NCI-H82 treated with DMSO at 0.1 percent for 48 hours (cell line): ENCODE results near the gene ROGDI.
"Not testable (repeated sequence)": the region's sequence is repeated elsewhere in the genome, so short reads cannot be mapped to it uniquely, and the experiment has no call there.

Experiments
- DNase-seq: peaks from one replicate; lab custom pipeline; 2025; ENCODE audit not compliant: unreplicated experiment; lab: John Stamatoyannopoulos, UW

ROGDI gene

GRCh38 chr16:4792951-4793513 is 9.4 kb downstream of the ROGDI start:
- peak; percentile 17 for DNase-seq

GRCh38 chr16:4790871-4791270 is 11.6 kb downstream of the ROGDI start:
- no peak for DNase-seq

- DNase-seq: peak; percentile 29
Observed at GRCh38 chr16:4790261-4790660, 12.2 kb downstream of the ROGDI start.

GRCh38 chr16:4788910-4789309 is 13.5 kb downstream of the ROGDI start:
- DNase-seq: no peak

- DNase-seq: peak; percentile 67
Observed at GRCh38 chr16:4788489-4788889, 13.9 kb downstream of the ROGDI start.

GRCh38 chr16:4787627-4788482 is 14.6 kb downstream of the ROGDI start, which contains the start of gene SEPTIN12:
Gene SEPTIN12, minus strand, starts transcription at chr16:4788345. Its CDS starts 700 bp downstream, at chr16:4787645.
- peak; percentile 99 for DNase-seq

- no peak for DNase-seq
Observed at GRCh38 chr16:4787068-4787467, 15.4 kb downstream of the ROGDI start.

- DNase-seq: no peak
Observed at GRCh38 chr16:4785758-4786433, 16.5 kb downstream of the ROGDI start.

GRCh38 chr16:4784444-4784987 is 17.9 kb downstream of the ROGDI start:
- not testable (repeated sequence) for DNase-seq

GRCh38 chr16:4783951-4784336 is 18.5 kb downstream of the ROGDI start:
- DNase-seq: no peak

- DNase-seq: no peak
Observed at GRCh38 chr16:4783251-4783950, 19.0 kb downstream of the ROGDI start.

- no peak for DNase-seq
Observed at GRCh38 chr16:4780235-4780634, 22.2 kb downstream of the ROGDI start.

GRCh38 chr16:4778050-4778392 is 24.4 kb downstream of the ROGDI start:
- DNase-seq: no peak

- no peak for DNase-seq
Observed at GRCh38 chr16:4777339-4778049, 24.9 kb downstream of the ROGDI start.

- DNase-seq: no peak
Observed at GRCh38 chr16:4776141-4776705, 26.2 kb downstream of the ROGDI start.

GRCh38 chr16:4775005-4775404 is 27.4 kb downstream of the ROGDI start:
- no peak for DNase-seq

GRCh38 chr16:4772351-4772750 is 30.1 kb downstream of the ROGDI start:
- DNase-seq: no peak

- DNase-seq: no peak
Observed at GRCh38 chr16:4771646-4772045, 30.8 kb downstream of the ROGDI start.

- DNase-seq: peak; percentile 95
Observed at GRCh38 chr16:4769306-4769638, 33.2 kb downstream of the ROGDI start.

GRCh38 chr16:4768549-4769305 is 33.7 kb downstream of the ROGDI start:
- DNase-seq: peak; percentile 96
